Brain microvascular endothelial cell (primary cell): Measurements from ENCODE around the gene S1PR2.

Experiments
- DNase-seq: peaks from one replicate; pipeline ENCODE4 v3.0.0-alpha.2; 2020
- H3K27ac ChIP-seq: fragments of 250-450 bp; sonication (Bioruptor Pico); 2 replicates; pipeline ENCODE4 v1.5.1; 2020; ENCODE audit warnings: mild to moderate bottlenecking, moderate library complexity
- H3K27me3 ChIP-seq: fragments of 250-450 bp; sonication (Bioruptor Pico); replicated peaks from 2 replicates; pipeline ENCODE4 v1.5.1; 2020; ENCODE audit warnings: mild to moderate bottlenecking
- H3K36me3 ChIP-seq: fragments of 250-450 bp; sonication (Bioruptor Pico); replicated peaks from 2 replicates; pipeline ENCODE4 v1.5.1; 2020; ENCODE audit warnings: mild to moderate bottlenecking
- H3K4me3 ChIP-seq: 2 replicates; pipeline ENCODE4 v1.5.1; 2011; ENCODE audit warnings: low read depth, mild to moderate bottlenecking, control low read depth, low read length, moderate library complexity
- in situ Hi-C: cut with HindIII; loops from 2 replicates; pipeline ENCODE4 v1.10.0; 2017; ENCODE audit warnings: low sequenced_read_pairs, low pct_ligation_motif_present
- TF ChIP-seq, protein P1 (sequence below): IDR thresholded peaks from 2 replicates; pipeline ENCODE4 v1.5.1; 2011; ENCODE audit warnings: low read depth, mild to moderate bottlenecking, moderate library complexity, low read length, control low read depth, inconsistent platforms; ENCODE audit errors: missing control alignments

Gene S1PR2

DNA sequence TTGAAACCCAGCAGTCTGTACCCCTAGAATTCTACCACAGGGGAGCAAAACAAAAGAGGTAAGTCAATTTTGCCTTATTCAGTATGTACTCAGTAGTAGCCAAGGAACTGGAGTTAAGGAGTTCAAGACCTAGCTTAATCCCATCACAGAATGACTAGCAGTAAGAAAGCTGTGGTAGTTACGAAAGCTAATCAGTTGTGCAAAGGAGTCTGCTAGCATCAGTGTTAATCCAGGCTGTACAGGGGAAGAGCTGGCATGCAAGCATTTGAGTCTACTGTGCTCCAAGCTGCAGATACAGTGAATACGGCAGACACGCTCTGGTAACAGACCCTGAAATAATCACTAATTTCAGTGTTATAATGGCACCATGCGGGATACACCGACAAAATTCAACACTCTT is 41.1 kb downstream of the S1PR2 start:
- no peak for DNase-seq
- TF ChIP-seq, protein P1, sequence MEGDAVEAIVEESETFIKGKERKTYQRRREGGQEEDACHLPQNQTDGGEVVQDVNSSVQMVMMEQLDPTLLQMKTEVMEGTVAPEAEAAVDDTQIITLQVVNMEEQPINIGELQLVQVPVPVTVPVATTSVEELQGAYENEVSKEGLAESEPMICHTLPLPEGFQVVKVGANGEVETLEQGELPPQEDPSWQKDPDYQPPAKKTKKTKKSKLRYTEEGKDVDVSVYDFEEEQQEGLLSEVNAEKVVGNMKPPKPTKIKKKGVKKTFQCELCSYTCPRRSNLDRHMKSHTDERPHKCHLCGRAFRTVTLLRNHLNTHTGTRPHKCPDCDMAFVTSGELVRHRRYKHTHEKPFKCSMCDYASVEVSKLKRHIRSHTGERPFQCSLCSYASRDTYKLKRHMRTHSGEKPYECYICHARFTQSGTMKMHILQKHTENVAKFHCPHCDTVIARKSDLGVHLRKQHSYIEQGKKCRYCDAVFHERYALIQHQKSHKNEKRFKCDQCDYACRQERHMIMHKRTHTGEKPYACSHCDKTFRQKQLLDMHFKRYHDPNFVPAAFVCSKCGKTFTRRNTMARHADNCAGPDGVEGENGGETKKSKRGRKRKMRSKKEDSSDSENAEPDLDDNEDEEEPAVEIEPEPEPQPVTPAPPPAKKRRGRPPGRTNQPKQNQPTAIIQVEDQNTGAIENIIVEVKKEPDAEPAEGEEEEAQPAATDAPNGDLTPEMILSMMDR = no peak
- H3K27ac ChIP-seq = no peak overlapping the region
- in situ Hi-C loops = no loop called here
- H3K36me3 ChIP-seq = peaks cover 9% of the 10 kb centered on the region
- no peak overlapping the region for H3K4me3 ChIP-seq
- H3K27me3 ChIP-seq = no peaks in the 10 kb centered on the region

DNA sequence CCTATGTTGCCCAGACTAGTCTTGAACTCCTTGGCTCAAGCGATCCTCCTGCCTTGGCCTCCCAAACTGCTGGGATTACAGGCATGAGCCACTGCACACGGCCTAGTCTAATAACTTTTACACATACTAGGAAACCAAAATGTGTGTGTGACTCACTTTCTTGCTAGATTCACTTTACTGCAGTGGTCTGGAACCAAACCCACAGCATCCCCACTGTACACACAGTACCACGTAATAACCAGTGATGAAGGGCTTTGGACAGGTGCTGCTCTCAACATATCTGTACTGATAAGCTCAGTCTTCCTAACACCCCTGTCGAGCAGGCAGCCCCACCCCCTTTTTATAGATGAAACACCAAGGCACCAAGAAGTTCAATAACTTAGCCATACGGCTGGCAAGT is 41.5 kb downstream of the S1PR2 start:
- TF ChIP-seq, protein P1 = no peak
- in situ Hi-C loops = no loop called here
- Histone ChIP-seq H3K4me3 (no peak overlapping the region), H3K27me3 (no peaks in the 10 kb centered on the region), H3K36me3 (peaks cover 9% of the 10 kb centered on the region), H3K27ac (no peak overlapping the region)
- no peak for DNase-seq

DNA sequence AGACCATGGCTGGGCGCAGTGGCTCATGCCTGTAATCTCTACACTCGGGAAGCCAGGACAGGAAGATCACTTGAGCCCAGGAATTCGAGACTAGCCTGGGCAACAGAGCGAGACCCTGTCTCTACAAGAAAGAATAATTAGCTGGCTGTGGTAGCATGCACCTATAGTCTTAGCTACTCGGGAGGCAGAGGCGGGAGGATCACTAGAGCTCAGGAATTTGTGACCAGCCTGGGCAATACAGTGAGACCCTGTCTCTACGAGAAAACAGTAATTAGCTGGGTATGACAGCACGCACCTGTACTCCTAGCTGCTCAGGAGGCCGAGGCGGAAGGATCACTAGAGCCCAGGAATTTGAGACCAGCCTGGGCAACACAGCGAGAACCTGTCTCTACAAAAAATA is 43.8 kb downstream of the S1PR2 start:
- H3K27me3 ChIP-seq = no peaks in the 10 kb centered on the region
- no peak for DNase-seq
- peaks cover 9% of the 10 kb centered on the region for H3K36me3 ChIP-seq
- TF ChIP-seq, protein P1 = no peak
- H3K4me3 ChIP-seq = no peak overlapping the region
- H3K27ac ChIP-seq = no peak overlapping the region
- in situ Hi-C loops = no loop called here

DNA sequence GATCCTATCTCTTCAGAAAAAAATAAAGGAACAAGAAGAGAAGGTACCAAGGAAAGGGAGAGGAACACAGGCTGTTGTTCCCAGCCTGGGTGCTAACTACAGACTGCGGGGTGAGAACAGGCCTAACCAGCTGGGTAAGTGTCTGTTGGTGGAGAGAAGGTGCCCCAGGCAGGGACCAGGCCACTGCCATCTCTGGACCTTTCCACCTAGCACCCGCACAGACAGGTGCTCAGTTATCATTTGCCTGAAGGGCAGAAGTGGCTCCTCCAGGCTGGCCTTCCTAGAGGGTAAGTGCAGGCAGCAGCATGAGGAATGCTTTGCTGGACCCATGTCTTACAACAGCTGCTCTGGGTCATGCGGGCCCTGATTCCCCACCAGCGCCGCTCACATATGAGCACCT is 46.5 kb downstream of the S1PR2 start:
- in situ Hi-C loops = no loop called here
- H3K27ac ChIP-seq = no peak overlapping the region
- TF ChIP-seq, protein P1 = no peak
- peaks cover 15% of the 10 kb centered on the region for H3K36me3 ChIP-seq
- no peak for DNase-seq
- no peak overlapping the region for H3K4me3 ChIP-seq
- H3K27me3 ChIP-seq = no peaks in the 10 kb centered on the region

DNA sequence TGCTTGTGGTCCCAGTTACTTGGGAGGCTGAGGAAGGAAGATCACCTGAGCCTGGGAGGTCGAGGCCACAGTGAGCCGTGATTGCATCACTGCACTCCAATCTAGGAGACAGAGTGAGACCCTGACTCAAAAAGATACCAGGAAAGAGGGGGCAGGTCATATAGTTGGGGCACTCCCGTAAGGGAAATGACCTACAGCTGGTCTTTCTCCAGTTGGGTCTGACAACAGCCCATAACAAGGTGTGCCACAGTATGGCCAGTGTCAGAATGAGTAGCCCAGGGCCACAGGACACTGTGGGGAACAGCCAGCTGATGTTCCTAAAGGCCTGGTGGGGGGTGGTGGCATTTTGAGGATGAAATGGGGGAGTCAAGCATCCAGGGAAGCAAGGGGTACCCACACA is 47.2 kb downstream of the S1PR2 start:
- TF ChIP-seq, protein P1 = no peak
- Histone ChIP-seq H3K4me3 (no peak overlapping the region), H3K27me3 (no peaks in the 10 kb centered on the region), H3K27ac (no peak overlapping the region), H3K36me3 (peaks cover 17% of the 10 kb centered on the region)
- DNase-seq = no peak
- in situ Hi-C loops = no loop called here

DNA sequence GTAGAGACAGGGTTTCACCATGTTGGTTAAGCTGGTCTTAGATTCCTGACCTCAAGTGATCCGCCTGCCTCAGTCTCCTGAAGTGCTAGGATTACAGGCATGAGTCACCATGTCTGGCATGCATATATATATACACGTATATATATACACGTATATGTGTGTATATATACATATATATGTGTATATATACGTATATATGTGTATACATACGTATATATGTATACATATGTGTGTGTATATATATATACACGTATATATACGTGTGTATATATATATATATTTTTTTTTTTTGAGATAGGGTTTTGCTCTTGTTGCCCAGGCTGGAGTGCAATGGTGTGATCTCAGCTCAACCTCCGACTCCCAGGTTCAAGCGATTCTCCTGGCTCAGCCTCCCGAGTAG is 48.3 kb downstream of the S1PR2 start:
- in situ Hi-C loops = no loop called here
- Histone ChIP-seq H3K4me3 (no peak overlapping the region), H3K27me3 (no peaks in the 10 kb centered on the region), H3K36me3 (peaks cover 17% of the 10 kb centered on the region), H3K27ac (no peak overlapping the region)
- TF ChIP-seq, protein P1 = no peak
- DNase-seq = no peak
